Amniotic stem cell (primary cell): ENCODE data around the gene FCHSD2.
A peak's percentile ranks its signal among the peaks of the same experiment; 100 is the strongest.

Experiments used
- DNase-seq: peaks from one replicate; lab custom pipeline; 2025; lab: John Stamatoyannopoulos, UW

The FCHSD2 gene

GRCh38 chr11:73172992-73173656 lies 31.0 kb upstream of the FCHSD2 start:
- DNase-seq = no peak

- no peak for DNase-seq
These were observed 29.5 kb upstream of the FCHSD2 start for GRCh38 chr11:73171436-73172161.

GRCh38 chr11:73170140-73170539 lies 28.0 kb upstream of the FCHSD2 start:
- DNase-seq = no peak

- DNase-seq = no peak
These were observed 26.9 kb upstream of the FCHSD2 start for GRCh38 chr11:73168925-73169579.

GRCh38 chr11:73167363-73167954 lies 25.3 kb upstream of the FCHSD2 start:
- DNase-seq = no peak

GRCh38 chr11:73164803-73165540 lies 22.9 kb upstream of the FCHSD2 start:
- no peak for DNase-seq

GRCh38 chr11:73163638-73164174 lies 21.6 kb upstream of the FCHSD2 start:
- DNase-seq = no peak

- DNase-seq = no peak
These were observed 20.1 kb upstream of the FCHSD2 start for GRCh38 chr11:73162196-73162740.

GRCh38 chr11:73160005-73160760 lies 18.1 kb upstream of the FCHSD2 start:
- no peak for DNase-seq

GRCh38 chr11:73159297-73159696 lies 17.2 kb upstream of the FCHSD2 start:
- no peak for DNase-seq

GRCh38 chr11:73158356-73159051 lies 16.4 kb upstream of the FCHSD2 start:
- DNase-seq = peak; percentile 18

GRCh38 chr11:73157101-73158010 lies 15.2 kb upstream of the FCHSD2 start:
- peak; percentile 59 for DNase-seq

- DNase-seq = no peak
These were observed 14.6 kb upstream of the FCHSD2 start for GRCh38 chr11:73156686-73157085.

GRCh38 chr11:73156114-73156513 lies 14.0 kb upstream of the FCHSD2 start:
- no peak for DNase-seq

- DNase-seq = no peak
These were observed 13.0 kb upstream of the FCHSD2 start for GRCh38 chr11:73155102-73155501.

GRCh38 chr11:73154178-73154577 lies 12.1 kb upstream of the FCHSD2 start:
- no peak for DNase-seq

- no peak for DNase-seq
These were observed 10.9 kb upstream of the FCHSD2 start for GRCh38 chr11:73152861-73153483.

GRCh38 chr11:73152086-73152853 lies 10.2 kb upstream of the FCHSD2 start:
- no peak for DNase-seq
